Spleen (tissue), 11 donors: ENCODE measurements around the gene SRRM2. TPM values are rescaled to one million over a fixed set of nuclear protein-coding genes. Genes with fewer than 3 reads are reported as not detected.
"Not testable (repeated sequence)": the region's sequence is repeated elsewhere in the genome, so short reads cannot be mapped to it uniquely, and the experiment has no call there.

Experiments used
- DNase-seq: peaks from one replicate; pipeline ENCODE4 v3.0.0-alpha.2; 2020
- H3K27ac ChIP-seq, 8 donors: fragments of 200-600 bp; sonication (generic) in 7 of 8; 1 replicate in 4 of 8; 2 replicates in 4 of 8; pipeline versions ENCODE4 v1.5.0 to v1.8.0; 2016 to 2021; ENCODE audit warnings: inconsistent platforms in 4 of 8, mild to moderate bottlenecking in 4 of 8, moderate library complexity in 1 of 8
- H3K27me3 ChIP-seq, 7 donors: fragments of 200-600 bp; sonication (generic) in 6 of 7; replicated peaks in 1 of 7; 1 replicate in 4 of 7; 2 replicates in 3 of 7; pipeline versions ENCODE4 v1.5.0 to v1.8.0; 2016 to 2021; ENCODE audit warnings: inconsistent platforms in 3 of 7, mild to moderate bottlenecking in 1 of 7
- H3K36me3 ChIP-seq, 6 donors: fragments of 200-600 bp; sonication (generic) in 5 of 6; 1 replicate in 4 of 6; 2 replicates in 2 of 6; pipeline versions ENCODE4 v1.5.0 to v1.8.0; 2016 to 2021; ENCODE audit warnings: inconsistent platforms in 2 of 6
- H3K4me1 ChIP-seq, 6 donors: fragments of 200-600 bp; sonication (generic) in 5 of 6; 1 replicate in 3 of 6; 2 replicates in 3 of 6; pipeline versions ENCODE4 v1.5.0 to v1.8.0; 2016 to 2021; ENCODE audit warnings: inconsistent platforms in 3 of 6
- H3K4me3 ChIP-seq, 8 donors: fragments of 200-600 bp; sonication (generic) in 7 of 8; 1 replicate in 4 of 8; 2 replicates in 4 of 8; pipeline versions ENCODE4 v1.5.0 to v1.8.0; 2016 to 2021; ENCODE audit warnings: inconsistent platforms in 4 of 8, mild to moderate bottlenecking in 4 of 8, moderate library complexity in 2 of 8
- H3K9me3 ChIP-seq, 8 donors: fragments of 200-600 bp; sonication (generic) in 7 of 8; 1 replicate in 4 of 8; 2 replicates in 4 of 8; pipeline versions ENCODE4 v1.5.0 to v1.8.0; 2016 to 2021; ENCODE audit warnings: inconsistent platforms in 4 of 8
- CTCF ChIP-seq, 11 experiments: fragments of 200-600 bp in 7 of 11; fragments of 450-650 bp in 4 of 11; sonication (generic) in 4 of 11; IDR thresholded peaks in 8 of 11; conservative IDR thresholded peaks in 3 of 11; 1 replicate in 7 of 11; 2 replicates in 4 of 11; pipeline versions ENCODE4 v1.4.0 to v1.8.0; 2016 to 2021; ENCODE audit warnings: antibody characterized with exemption in 11 of 11, inconsistent platforms in 4 of 11, mild to moderate bottlenecking in 1 of 11
- POLR2A ChIP-seq, 3 donors: fragments of 450-650 bp; IDR thresholded peaks; one replicate each; pipeline ENCODE4 v1.5.1; 2017; ENCODE audit warnings: antibody characterized with exemption in 3 of 3, mild to moderate bottlenecking in 1 of 3
- POLR2AphosphoS5 ChIP-seq, 3 donors: sonication (generic); formaldehyde crosslinking; IDR thresholded peaks; one replicate each; pipeline ENCODE4 v1.5.1; 2017; ENCODE audit warnings: antibody characterized with exemption in 3 of 3
- WGBS, 5 donors: extraction: QIAGEN DNeasy Blood & Tissue Kit in 3 of 5; methylation state at CpG; one replicate each; pipeline versions ENCODE4 v1.1.5 to v1.1.7; 2013 to 2018; 5-methylcytosine and 5-hydroxymethylcytosine counted together
- intact Hi-C: fragments of 100-400 bp; cut with DNase I; formaldehyde crosslinking; loops from one replicate; pipeline ENCODE4 v1.15.0; 2023; ENCODE audit warnings: low total_unique reads
- polyA plus RNA-seq, 3 donors: library from polyadenylated mRNA; stranded (reverse); fragments of 200-250 nt; gene quantifications; one replicate each; pipeline ENCODE4 v1.2.1, GENCODE V29; 2013
- total RNA-seq, 7 donors: library from RNA; depleted of rRNA in 3 of 7; stranded (reverse); fragments of >200 nt in 3 of 7; fragmentation: NEBNext Ultra II Directional in 4 of 7; extraction: Animal tissue kit (Norgen Biotek cat#: 25700) in 4 of 7; gene quantifications; one replicate each; pipeline versions ENCODE4 v1.1.0 to v1.2.1, GENCODE V29; 2016 to 2021
- donor health status: healthy with polysubstance abuse.
- donor health status: DM: no; HTN: no; CAD: no; lungs with moderate emphysema.
- donor health status: DM: no; HTN: no; CAD: no.
- donor health status: Bipolar disorder and iron deficiency.
- donor health status: healthy.
- donor health status: DM: no; HTN: no; CAD: no.
- donor health status: DM: yes; HTN: yes; CAD: no.

Gene SRRM2
- total and polyA plus RNA-seq, 10 donors, result 239 to 1,169 (median 839) TPM

DNA sequence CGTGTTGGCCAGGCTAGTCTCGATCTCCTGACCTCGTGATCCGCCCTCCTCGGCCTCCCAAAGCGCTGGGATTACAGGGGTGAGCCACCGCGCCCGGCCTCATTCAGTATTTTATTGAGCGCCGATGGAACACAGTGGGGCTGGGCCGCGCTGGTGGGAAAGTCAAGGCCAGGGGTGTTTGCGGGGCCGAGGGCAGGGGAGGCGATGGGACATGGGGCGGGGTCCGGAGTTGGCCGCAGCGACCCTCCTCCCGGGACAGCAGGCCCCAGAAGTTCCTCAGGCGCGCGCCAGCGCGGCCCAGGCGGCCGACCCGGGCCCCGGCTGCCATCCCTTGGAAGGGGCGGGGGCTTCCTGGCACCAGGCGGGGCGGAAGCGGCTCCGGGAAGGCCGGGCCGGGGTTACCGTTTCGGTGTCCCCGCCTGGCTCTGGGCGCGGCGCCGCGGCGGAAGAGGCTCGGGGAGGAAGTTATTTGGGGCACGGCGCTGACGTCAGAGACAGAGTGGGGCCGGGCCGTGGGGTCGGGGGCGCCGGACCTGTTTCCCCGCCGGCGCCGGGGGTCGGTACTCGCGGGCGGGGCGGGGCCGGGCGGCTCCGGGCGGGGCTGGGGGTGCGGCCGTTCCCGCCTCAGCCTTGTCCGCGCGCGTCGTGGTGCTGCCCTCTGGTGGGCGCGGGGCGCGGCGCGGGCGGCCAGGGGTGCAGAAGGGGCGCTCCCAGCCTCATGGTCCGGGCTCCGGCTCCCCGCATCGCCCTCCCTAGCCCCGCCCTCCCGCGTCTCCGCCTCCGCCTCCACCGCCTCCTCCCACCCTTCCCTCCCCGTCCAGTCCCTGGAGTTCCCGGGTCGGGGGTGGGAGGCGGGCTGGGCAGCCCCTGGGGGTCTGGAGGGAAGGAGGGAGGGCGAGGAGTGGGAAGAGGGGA is 31.5 kb upstream of the SRRM2 start:
- intact Hi-C loops, result no loop called here
- Histone ChIP-seq H3K4me3 (peak overlapping the region; percentile 60 to 81 (median 62)), H3K4me1 (peaks cover 0 to 38% (median 18%) of the 10 kb centered on the region in 6 donors), H3K27ac (peak overlapping the region; percentile 80 to 94 (median 88)), H3K9me3 (no peaks in the 10 kb centered on the region), H3K36me3 (no peaks in the 10 kb centered on the region), H3K27me3 (peaks cover 0 to 10% (median 4%) of the 10 kb centered on the region in 7 donors)
- TF ChIP-seq POLR2AphosphoS5 (IDR thresholded peaks at IDR 0.05), result peak; percentile 72 to 88 (median 74)
- peak; percentile 16 to 97 (median 87) for TF ChIP-seq CTCF (IDR thresholded peaks at IDR 0.05 in 8 of 11, conservative IDR thresholded peaks at IDR 0.05 in 3 of 11)
- peak in 1 of 3 donors; percentile 12 for TF ChIP-seq POLR2A (IDR thresholded peaks at IDR 0.05)
- 1 to 5% (median 2%) methylated on average over 51 to 98 of the region's 99 CpGs for WGBS, 5 donors
- DNase-seq, result peak; percentile 96

GRCh38 chr16:2721634-2722173 is 30.7 kb upstream of the SRRM2 start:
- 33 to 41% (median 38%) methylated on average over 14 of the region's 14 CpGs for WGBS, 5 donors
- H3K36me3 ChIP-seq, H3K9me3 ChIP-seq, intact Hi-C loops, H3K27me3 ChIP-seq: not testable (repeated sequence)
- peak; percentile 56 for DNase-seq
- H3K4me3 ChIP-seq, result peak overlapping the region; percentile 60 to 81 (median 62)
- peak in 1 of 11 experiments; percentile 42 for TF ChIP-seq CTCF (IDR thresholded peaks at IDR 0.05 in 8 of 11, conservative IDR thresholded peaks at IDR 0.05 in 3 of 11)
- peak overlapping the region; percentile 80 to 94 (median 88) for H3K27ac ChIP-seq
- H3K4me1 ChIP-seq, result peaks cover 0 to 34% (median 18%) of the 10 kb centered on the region in 6 donors

DNA sequence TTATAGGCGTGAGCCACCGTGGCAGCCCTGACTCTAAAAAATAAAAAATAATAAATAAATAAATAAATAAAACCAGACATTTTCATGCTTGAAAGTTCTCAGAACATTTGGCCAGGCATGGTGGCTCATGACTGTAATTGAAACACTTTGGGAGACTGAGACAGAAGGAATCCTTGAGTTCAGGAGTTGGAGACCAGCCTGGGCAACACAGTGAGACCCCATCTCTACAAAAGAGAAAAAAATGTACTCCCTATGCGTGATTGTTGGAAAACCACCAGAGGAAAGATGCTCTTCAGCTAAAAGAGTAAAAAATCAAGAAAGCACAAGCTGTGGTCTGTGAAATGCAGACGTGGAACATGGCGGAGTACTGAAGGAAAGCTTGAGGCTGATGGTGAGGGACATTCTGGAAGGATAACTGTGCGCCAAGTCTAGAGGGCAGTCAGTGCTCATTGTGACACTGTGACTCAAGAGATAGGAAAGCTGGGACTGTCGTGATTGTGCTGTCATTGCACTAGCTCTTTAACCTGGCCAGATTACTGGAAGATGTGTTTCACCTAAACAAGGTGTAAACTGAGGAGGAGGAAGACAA is 28.3 kb upstream of the SRRM2 start:
- Histone ChIP-seq H3K27me3 (peaks cover 0 to 9% (median 4%) of the 10 kb centered on the region in 7 donors), H3K4me1 (peaks cover 0 to 26% (median 18%) of the 10 kb centered on the region in 6 donors), H3K4me3 (no peak overlapping the region), H3K36me3 (no peaks in the 10 kb centered on the region), H3K27ac (no peak overlapping the region), H3K9me3 (no peaks in the 10 kb centered on the region)
- intact Hi-C loops, result no loop called here
- 83 to 90% (median 87%) methylated on average over 7 of the region's 7 CpGs for WGBS, 5 donors
- no peak for DNase-seq
- TF ChIP-seq POLR2AphosphoS5 (IDR thresholded peaks at IDR 0.05) (no peak), POLR2A (IDR thresholded peaks at IDR 0.05) (no peak), CTCF (IDR thresholded peaks at IDR 0.05 in 8 of 11, conservative IDR thresholded peaks at IDR 0.05 in 3 of 11) (no peak)
